ENCODE data around the gene BRD2. TPM values are rescaled to one million over a fixed set of nuclear protein-coding genes. Genes with fewer than 3 reads are reported as not detected.

Gene BRD2
- total and polyA plus RNA-seq, 9 of the 15 experiments (the other 6 are each of a cell fraction or from before 2014, with no cell fraction given), result 19.0 to 252 (median 181) TPM

- TF ChIP-seq XRCC4 (IDR thresholded peaks at IDR 0.05; ENCODE audit: extremely low read depth, insufficient read depth, insufficient read length) (no peak), ZNF518B (CRISPR knock-in tag; IDR thresholded peaks at IDR 0.05) (no peak), ZC3H11A (IDR thresholded peaks at IDR 0.05; ENCODE audit: low read depth, low read length) (peak; percentile 84; the same call in 1 of the 2 replicates), NEUROD1 (IDR thresholded peaks at IDR 0.05; ENCODE audit: borderline replicate concordance, low read depth, low read length, partially characterized antibody) (peak; percentile 77), CREBBP (IDR thresholded peaks at IDR 0.05; ENCODE audit: low read depth, low read length) (no peak), LEF1 (IDR thresholded peaks at IDR 0.05) (peak; percentile 13; the same call in 1 of the 2 replicates), ZNF696 (CRISPR knock-in tag; conservative IDR thresholded peaks at IDR 0.05) (no peak), NCOR1 (IDR thresholded peaks at IDR 0.05) (no peak), ZNF668 (CRISPR knock-in tag; IDR thresholded peaks at IDR 0.05) (no peak), SNIP1 (IDR thresholded peaks at IDR 0.05; ENCODE audit: low read depth) (no peak), KLF1 (tag; IDR thresholded peaks at IDR 0.05) (peak; percentile 93), PTBP1 (IDR thresholded peaks at IDR 0.05; ENCODE audit: low read depth, low read length) (no peak), IRF2 (CRISPR knock-in tag; IDR thresholded peaks at IDR 0.05) (no peak), FOSL1 (tag; conservative IDR thresholded peaks at IDR 0.05) (no peak), NFATC3 (IDR thresholded peaks at IDR 0.05) (no peak; the same call in 1 of the 2 replicates), ZBED1 (IDR thresholded peaks at IDR 0.05) (peak; percentile 83; the same call in 1 of the 2 replicates), SAP30 (IDR thresholded peaks at IDR 0.05; ENCODE audit: borderline replicate concordance, insufficient read depth, low read depth, low read length, poor library complexity, severe bottlenecking) (no peak)
- TF ChIP-seq, protein P1, sequence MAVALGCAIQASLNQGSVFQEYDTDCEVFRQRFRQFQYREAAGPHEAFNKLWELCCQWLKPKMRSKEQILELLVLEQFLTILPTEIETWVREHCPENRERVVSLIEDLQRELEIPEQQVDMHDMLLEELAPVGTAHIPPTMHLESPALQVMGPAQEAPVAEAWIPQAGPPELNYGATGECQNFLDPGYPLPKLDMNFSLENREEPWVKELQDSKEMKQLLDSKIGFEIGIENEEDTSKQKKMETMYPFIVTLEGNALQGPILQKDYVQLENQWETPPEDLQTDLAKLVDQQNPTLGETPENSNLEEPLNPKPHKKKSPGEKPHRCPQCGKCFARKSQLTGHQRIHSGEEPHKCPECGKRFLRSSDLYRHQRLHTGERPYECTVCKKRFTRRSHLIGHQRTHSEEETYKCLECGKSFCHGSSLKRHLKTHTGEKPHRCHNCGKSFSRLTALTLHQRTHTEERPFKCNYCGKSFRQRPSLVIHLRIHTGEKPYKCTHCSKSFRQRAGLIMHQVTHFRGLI (CRISPR knock-in tag; IDR thresholded peaks at IDR 0.05), result peak; percentile 92
- TF ChIP-seq, protein P2, sequence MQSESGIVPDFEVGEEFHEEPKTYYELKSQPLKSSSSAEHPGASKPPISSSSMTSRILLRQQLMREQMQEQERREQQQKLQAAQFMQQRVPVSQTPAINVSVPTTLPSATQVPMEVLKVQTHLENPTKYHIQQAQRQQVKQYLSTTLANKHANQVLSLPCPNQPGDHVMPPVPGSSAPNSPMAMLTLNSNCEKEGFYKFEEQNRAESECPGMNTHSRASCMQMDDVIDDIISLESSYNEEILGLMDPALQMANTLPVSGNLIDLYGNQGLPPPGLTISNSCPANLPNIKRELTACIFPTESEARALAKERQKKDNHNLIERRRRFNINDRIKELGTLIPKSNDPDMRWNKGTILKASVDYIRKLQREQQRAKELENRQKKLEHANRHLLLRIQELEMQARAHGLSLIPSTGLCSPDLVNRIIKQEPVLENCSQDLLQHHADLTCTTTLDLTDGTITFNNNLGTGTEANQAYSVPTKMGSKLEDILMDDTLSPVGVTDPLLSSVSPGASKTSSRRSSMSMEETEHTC (IDR thresholded peaks at IDR 0.05), result peak; percentile 25; the same call in 1 of the 2 replicates
- TF ChIP-seq, protein P3, sequence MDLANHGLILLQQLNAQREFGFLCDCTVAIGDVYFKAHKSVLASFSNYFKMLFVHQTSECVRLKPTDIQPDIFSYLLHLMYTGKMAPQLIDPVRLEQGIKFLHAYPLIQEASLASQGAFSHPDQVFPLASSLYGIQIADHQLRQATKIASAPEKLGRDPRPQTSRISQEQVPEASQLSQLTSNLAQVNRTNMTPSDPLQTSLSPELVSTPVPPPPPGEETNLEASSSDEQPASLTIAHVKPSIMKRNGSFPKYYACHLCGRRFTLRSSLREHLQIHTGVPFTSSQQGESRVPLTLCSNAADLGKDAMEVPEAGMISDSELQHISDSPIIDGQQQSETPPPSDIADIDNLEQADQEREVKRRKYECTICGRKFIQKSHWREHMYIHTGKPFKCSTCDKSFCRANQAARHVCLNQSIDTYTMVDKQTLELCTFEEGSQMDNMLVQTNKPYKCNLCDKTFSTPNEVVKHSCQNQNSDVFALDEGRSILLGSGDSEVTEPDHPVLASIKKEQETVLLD (IDR thresholded peaks at IDR 0.05), result no peak
Measured at GRCh38 chr6:32971581-32972352, 3.4 kb downstream of the BRD2 start (continued).

Measured in K562 (cell line).